LNCaP clone FGC (cell line): ENCODE measurements around the gene HP1BP3.
"Not testable (repeated sequence)": the region's sequence is repeated elsewhere in the genome, so short reads cannot be mapped to it uniquely, and the experiment has no call there.

ENCODE experiments used
- DNase-seq: peaks from one replicate; pipeline ENCODE4 v3.0.0-alpha.2; 2011; ENCODE audit warnings: low read depth
- H3K4me3 ChIP-seq: 2 replicates; pipeline ENCODE4 v1.5.1; 2011; ENCODE audit warnings: mild to moderate bottlenecking, low read depth, low read length, control low read depth
- TF ChIP-seq, protein P1 (sequence below): IDR thresholded peaks from 2 replicates; pipeline ENCODE4 v1.5.1; 2012; ENCODE audit warnings: mild to moderate bottlenecking; ENCODE audit not compliant: control insufficient read depth, insufficient read depth; ENCODE audit errors: extremely low read depth

HP1BP3 gene

GRCh38 chr1:20723537-20724363 is 63.4 kb downstream of the HP1BP3 start:
- no peak overlapping the region for H3K4me3 ChIP-seq
- DNase-seq, result no peak
- TF ChIP-seq, protein P1, sequence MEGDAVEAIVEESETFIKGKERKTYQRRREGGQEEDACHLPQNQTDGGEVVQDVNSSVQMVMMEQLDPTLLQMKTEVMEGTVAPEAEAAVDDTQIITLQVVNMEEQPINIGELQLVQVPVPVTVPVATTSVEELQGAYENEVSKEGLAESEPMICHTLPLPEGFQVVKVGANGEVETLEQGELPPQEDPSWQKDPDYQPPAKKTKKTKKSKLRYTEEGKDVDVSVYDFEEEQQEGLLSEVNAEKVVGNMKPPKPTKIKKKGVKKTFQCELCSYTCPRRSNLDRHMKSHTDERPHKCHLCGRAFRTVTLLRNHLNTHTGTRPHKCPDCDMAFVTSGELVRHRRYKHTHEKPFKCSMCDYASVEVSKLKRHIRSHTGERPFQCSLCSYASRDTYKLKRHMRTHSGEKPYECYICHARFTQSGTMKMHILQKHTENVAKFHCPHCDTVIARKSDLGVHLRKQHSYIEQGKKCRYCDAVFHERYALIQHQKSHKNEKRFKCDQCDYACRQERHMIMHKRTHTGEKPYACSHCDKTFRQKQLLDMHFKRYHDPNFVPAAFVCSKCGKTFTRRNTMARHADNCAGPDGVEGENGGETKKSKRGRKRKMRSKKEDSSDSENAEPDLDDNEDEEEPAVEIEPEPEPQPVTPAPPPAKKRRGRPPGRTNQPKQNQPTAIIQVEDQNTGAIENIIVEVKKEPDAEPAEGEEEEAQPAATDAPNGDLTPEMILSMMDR, result no peak

- TF ChIP-seq, protein P1, result no peak
- DNase-seq, result no peak
- no peak overlapping the region for H3K4me3 ChIP-seq
These were observed 64.0 kb downstream of the HP1BP3 start for GRCh38 chr1:20723159-20723536.

DNA sequence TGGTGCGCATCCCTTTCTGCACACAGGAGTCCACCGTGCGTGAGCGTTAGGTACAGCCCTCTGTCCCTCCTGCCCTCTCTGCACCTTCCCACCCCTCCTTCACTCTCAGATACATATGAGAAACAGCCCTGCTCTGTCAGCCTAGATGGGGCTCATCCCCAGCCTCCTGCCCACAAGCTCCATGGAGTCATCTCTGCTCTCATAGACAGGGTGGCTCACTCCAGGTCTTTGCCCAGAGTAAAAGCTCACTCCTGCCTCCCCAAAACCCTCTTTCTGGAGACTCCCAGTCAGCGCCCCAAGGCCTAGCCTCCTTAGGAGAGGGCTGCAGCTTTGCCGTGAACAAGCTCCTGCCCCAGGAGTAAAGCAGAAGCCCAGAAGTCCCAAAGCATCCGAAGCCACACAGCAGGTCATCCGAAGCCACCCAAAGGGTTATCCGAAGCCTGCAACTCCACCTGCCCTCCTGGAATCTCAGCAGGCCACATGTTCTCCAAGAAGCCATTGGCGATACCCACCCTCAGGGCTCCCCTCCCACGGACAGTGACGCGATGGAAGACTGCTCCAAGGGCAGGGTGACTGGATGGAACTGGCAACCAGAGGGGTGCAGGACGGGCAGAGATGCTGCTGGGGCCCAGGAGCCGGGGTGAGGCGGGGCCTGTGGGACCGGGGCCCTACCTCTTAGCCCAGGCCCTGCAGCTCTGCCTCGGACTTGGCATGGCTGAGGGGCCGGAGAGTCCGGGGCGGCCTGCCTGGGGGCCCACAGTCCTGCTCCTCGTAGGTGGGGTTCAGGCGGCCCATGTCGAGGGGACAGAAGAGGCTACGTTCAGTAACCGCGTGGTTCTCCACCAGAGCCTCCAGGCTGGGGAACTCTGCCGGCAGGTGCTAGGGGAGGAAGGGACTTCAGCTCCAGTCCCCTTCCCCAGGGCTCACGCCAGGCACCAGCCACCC is 65.7 kb downstream of the HP1BP3 start:
- H3K4me3 ChIP-seq, result no peak overlapping the region
- DNase-seq, result no peak
- TF ChIP-seq, protein P1, result no peak

DNA sequence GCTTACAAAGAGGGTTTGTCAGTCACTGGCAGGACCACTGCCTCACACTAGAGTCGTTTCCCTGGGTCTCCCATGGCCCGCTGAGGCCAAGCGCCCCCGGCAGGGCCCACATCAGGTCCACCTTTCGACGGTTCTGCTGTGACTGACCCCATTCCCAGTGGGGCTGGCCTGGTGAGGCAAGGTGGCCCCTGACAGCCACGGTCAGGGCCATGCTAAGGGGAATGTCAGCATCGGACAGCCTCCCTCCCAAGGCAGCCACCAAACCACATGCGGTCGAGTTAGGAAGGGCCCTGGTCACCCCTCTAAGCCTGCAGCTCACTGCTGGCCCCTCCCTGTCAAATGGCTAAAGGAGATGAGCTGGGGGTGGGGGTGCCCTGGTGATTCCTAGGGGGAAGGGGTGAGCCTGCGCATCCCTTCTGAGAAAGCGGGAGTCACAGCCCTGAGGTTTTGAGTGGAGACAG is 66.4 kb downstream of the HP1BP3 start:
- no peak overlapping the region for H3K4me3 ChIP-seq
- TF ChIP-seq, protein P1, result no peak
- DNase-seq, result no peak

- TF ChIP-seq, protein P1, result no peak
- H3K4me3 ChIP-seq, result no peak overlapping the region
These were observed 67.1 kb downstream of the HP1BP3 start for GRCh38 chr1:20719871-20720620.

GRCh38 chr1:20719261-20719660 is 67.8 kb downstream of the HP1BP3 start:
- TF ChIP-seq, protein P1, result no peak
- no peak for DNase-seq
- no peak overlapping the region for H3K4me3 ChIP-seq

More at GRCh38 chr1:20719871-20720620, 67.1 kb downstream of the HP1BP3 start:
- DNase-seq, result no peak

- H3K4me3 ChIP-seq, DNase-seq: not testable (repeated sequence)
These were observed 68.7 kb downstream of the HP1BP3 start for GRCh38 chr1:20718343-20718882.
